ENCODE results near the gene STRIP1. TPM values are rescaled to one million over a fixed set of nuclear protein-coding genes. Genes with fewer than 3 reads are reported as not detected.

The STRIP1 gene
- total RNA-seq, 1 donor from 2014 or later, result 69.1 TPM

GRCh38 chr1:110038271-110038670 lies 3.8 kb downstream of the STRIP1 start:
- DNase-seq (ENCODE audit: low read depth, low spot score), result no peak
- no peak for TF ChIP-seq CTCF (conservative IDR thresholded peaks at IDR 0.05)
- peak overlapping the region; percentile 75 for H3K27ac Mint-ChIP-seq (ENCODE audit: unreplicated experiment)
- H3K36me3 Mint-ChIP-seq (ENCODE audit: low read depth), result peaks cover 17% of the 10 kb centered on the region
- H3K4me1 Mint-ChIP-seq, result peaks cover 35% of the 10 kb centered on the region
- H3K4me3 Mint-ChIP-seq, result no peak overlapping the region
- no peaks in the 10 kb centered on the region for H3K27me3 Mint-ChIP-seq (ENCODE audit: low read depth)
- peaks cover 4% of the 10 kb centered on the region for H3K9me3 Mint-ChIP-seq

- Mint-ChIP-seq H3K4me1 (peaks cover 22% of the 10 kb centered on the region), H3K4me3 (no peak overlapping the region), H3K27ac (ENCODE audit: unreplicated experiment) (no peak overlapping the region), H3K36me3 (ENCODE audit: low read depth) (peaks cover 19% of the 10 kb centered on the region), H3K9me3 (no peaks in the 10 kb centered on the region), H3K27me3 (ENCODE audit: low read depth) (no peaks in the 10 kb centered on the region)
- TF ChIP-seq CTCF (conservative IDR thresholded peaks at IDR 0.05), result no peak
- DNase-seq (ENCODE audit: low read depth, low spot score), result no peak
Observed at GRCh38 chr1:110039641-110040040, 5.2 kb downstream of the STRIP1 start.

- Mint-ChIP-seq H3K4me3 (no peak overlapping the region), H3K27ac (ENCODE audit: unreplicated experiment) (no peak overlapping the region), H3K4me1 (peaks cover 17% of the 10 kb centered on the region), H3K9me3 (no peaks in the 10 kb centered on the region), H3K27me3 (ENCODE audit: low read depth) (no peaks in the 10 kb centered on the region), H3K36me3 (ENCODE audit: low read depth) (peaks cover 21% of the 10 kb centered on the region)
- DNase-seq (ENCODE audit: low read depth, low spot score), result no peak
- no peak for TF ChIP-seq CTCF (conservative IDR thresholded peaks at IDR 0.05)
Observed at GRCh38 chr1:110040548-110040947, 6.1 kb downstream of the STRIP1 start.

- H3K36me3 Mint-ChIP-seq (ENCODE audit: low read depth), result peaks cover 34% of the 10 kb centered on the region
- peaks cover 10% of the 10 kb centered on the region for H3K4me1 Mint-ChIP-seq
- H3K9me3 Mint-ChIP-seq, result no peaks in the 10 kb centered on the region
- H3K4me3 Mint-ChIP-seq, result peak overlapping the region; percentile 25
- TF ChIP-seq CTCF (conservative IDR thresholded peaks at IDR 0.05), result no peak
- H3K27me3 Mint-ChIP-seq (ENCODE audit: low read depth), result no peaks in the 10 kb centered on the region
- DNase-seq (ENCODE audit: low read depth, low spot score), result no peak
- peak overlapping the region; percentile 96 for H3K27ac Mint-ChIP-seq (ENCODE audit: unreplicated experiment)
Observed at GRCh38 chr1:110043016-110043415, 8.6 kb downstream of the STRIP1 start.

- peaks cover 23% of the 10 kb centered on the region for H3K4me1 Mint-ChIP-seq
- H3K36me3 Mint-ChIP-seq (ENCODE audit: low read depth), result peaks cover 28% of the 10 kb centered on the region
- H3K9me3 Mint-ChIP-seq, result no peaks in the 10 kb centered on the region
- no peak for TF ChIP-seq CTCF (conservative IDR thresholded peaks at IDR 0.05)
- DNase-seq (ENCODE audit: low read depth, low spot score), result no peak
- H3K4me3 Mint-ChIP-seq, result no peak overlapping the region
- H3K27ac Mint-ChIP-seq (ENCODE audit: unreplicated experiment), result peak overlapping the region; percentile 71
- no peaks in the 10 kb centered on the region for H3K27me3 Mint-ChIP-seq (ENCODE audit: low read depth)
Observed at GRCh38 chr1:110047463-110047862, 13.0 kb downstream of the STRIP1 start.

GRCh38 chr1:110048240-110048639 lies 13.8 kb downstream of the STRIP1 start:
- TF ChIP-seq CTCF (conservative IDR thresholded peaks at IDR 0.05), result no peak
- Mint-ChIP-seq H3K9me3 (no peaks in the 10 kb centered on the region), H3K27me3 (ENCODE audit: low read depth) (no peaks in the 10 kb centered on the region), H3K27ac (ENCODE audit: unreplicated experiment) (no peak overlapping the region), H3K4me1 (peaks cover 18% of the 10 kb centered on the region), H3K4me3 (no peak overlapping the region), H3K36me3 (ENCODE audit: low read depth) (peaks cover 23% of the 10 kb centered on the region)
- no peak for DNase-seq (ENCODE audit: low read depth, low spot score)
